GM19099 (cell line): Measurements from ENCODE around the gene CETP.

ENCODE experiments used
- POLR2A ChIP-seq: IDR thresholded peaks from 3 replicates; pipeline ENCODE4 v1.6.1; 2011; ENCODE audit warnings: low read depth; ENCODE audit not compliant: insufficient read length; ENCODE audit errors: extremely low read depth

CETP gene

GRCh38 chr16:56990407-56991286 is 28.9 kb downstream of the CETP start:
- peak; percentile 53 for TF ChIP-seq POLR2A

GRCh38 chr16:56993204-56993603 is 31.5 kb downstream of the CETP start:
- no peak for TF ChIP-seq POLR2A

GRCh38 chr16:56994311-56994710 is 32.6 kb downstream of the CETP start:
- no peak for TF ChIP-seq POLR2A

- TF ChIP-seq POLR2A: no peak
These were observed 33.5 kb downstream of the CETP start for GRCh38 chr16:56995136-56995805.

GRCh38 chr16:56997264-56997663 is 35.5 kb downstream of the CETP start:
- TF ChIP-seq POLR2A: no peak

GRCh38 chr16:56997931-56998330 is 36.2 kb downstream of the CETP start:
- TF ChIP-seq POLR2A: no peak

GRCh38 chr16:56998352-56998751 is 36.6 kb downstream of the CETP start:
- no peak for TF ChIP-seq POLR2A

- TF ChIP-seq POLR2A: no peak
These were observed 37.1 kb downstream of the CETP start for GRCh38 chr16:56998861-56999260.

GRCh38 chr16:56999409-57000270 is 37.9 kb downstream of the CETP start:
- no peak for TF ChIP-seq POLR2A

- peak; percentile 54 for TF ChIP-seq POLR2A
These were observed 38.7 kb downstream of the CETP start for GRCh38 chr16:57000271-57001025.

GRCh38 chr16:57001026-57001679 is 39.4 kb downstream of the CETP start:
- no peak for TF ChIP-seq POLR2A

- TF ChIP-seq POLR2A: no peak
These were observed 42.0 kb downstream of the CETP start for GRCh38 chr16:57003439-57004386.
